Heart left ventricle (tissue), 16 donors: ENCODE results near the gene RPP40. TPM values are rescaled to one million over a fixed set of nuclear protein-coding genes. Genes with fewer than 3 reads are reported as not detected.

Source experiments
- ATAC-seq, 4 donors: fragments of 200-7000 bp; cut with Tn5 transposase; one replicate each; pipeline ENCODE4 v1.9.1; 2020 to 2022; ENCODE audit warnings: moderate library complexity in 4 of 4, mild to moderate bottlenecking in 3 of 4, moderate number of reproducible peaks in 1 of 4
- DNase-seq, 5 donors: peaks; one replicate each; pipeline ENCODE4 v3.0.0-alpha.2; 2020
- H3K27ac ChIP-seq, 12 donors: fragments of 200-600 bp; sonication (generic) in 4 of 12; one replicate each; pipeline versions ENCODE4 v1.5.0 to v1.8.0; 2016 to 2022; ENCODE audit warnings: mild to moderate bottlenecking in 2 of 12
- H3K27me3 ChIP-seq, 9 donors: fragments of 200-600 bp; sonication (generic) in 2 of 9; one replicate each; pipeline versions ENCODE4 v1.5.1 to v1.8.0; 2016 to 2022; ENCODE audit warnings: mild to moderate bottlenecking in 3 of 9
- H3K36me3 ChIP-seq, 9 donors: fragments of 200-600 bp; sonication (generic) in 2 of 9; one replicate each; pipeline versions ENCODE4 v1.5.0 to v1.8.0; 2018 to 2022; ENCODE audit warnings: mild to moderate bottlenecking in 2 of 9
- H3K4me1 ChIP-seq, 12 donors: fragments of 200-600 bp; sonication (generic) in 4 of 12; one replicate each; pipeline versions ENCODE4 v1.5.0 to v1.8.0; 2016 to 2022; ENCODE audit warnings: mild to moderate bottlenecking in 3 of 12
- H3K4me3 ChIP-seq, 12 donors: fragments of 200-600 bp; sonication (generic) in 4 of 12; one replicate each; pipeline versions ENCODE4 v1.5.0 to v1.8.0; 2017 to 2022; ENCODE audit warnings: mild to moderate bottlenecking in 9 of 12, moderate library complexity in 4 of 12
- H3K9me3 ChIP-seq, 12 donors: fragments of 200-600 bp; sonication (generic) in 4 of 12; one replicate each; pipeline versions ENCODE4 v1.5.0 to v1.8.0; 2016 to 2022; ENCODE audit warnings: mild to moderate bottlenecking in 1 of 12
- POLR2A ChIP-seq, 2 donors: fragments of 450-650 bp; IDR thresholded peaks; one replicate each; pipeline ENCODE4 v1.6.1; 2017; ENCODE audit warnings: antibody characterized with exemption in 2 of 2, mild to moderate bottlenecking in 2 of 2, moderate library complexity in 2 of 2
- WGBS, 4 donors: extraction: QIAGEN DNeasy Blood & Tissue Kit in 2 of 4; methylation state at CpG; one replicate each; pipeline versions ENCODE4 v1.1.5 to v1.1.7; 2013 to 2018; 5-methylcytosine and 5-hydroxymethylcytosine counted together
- intact Hi-C, 10 donors: fragments of 100-400 bp; cut with DNase I; formaldehyde crosslinking; loops; one replicate each; pipeline versions ENCODE4 v1.11.1 to v1.14.2; 2022
- polyA plus RNA-seq, 2 donors: library from polyadenylated mRNA; stranded (reverse); fragments of 200-250 nt; gene quantifications; one replicate each; pipeline ENCODE4 v1.2.3, GENCODE V29; 2013
- total RNA-seq, 9 donors: library from RNA; depleted of rRNA in 2 of 9; stranded (reverse); fragments of >200 nt in 2 of 9; fragmentation: NEBNext Ultra II Directional in 3 of 9; extraction: Animal tissue kit (Norgen Biotek cat#: 25700) in 3 of 9; gene quantifications; one replicate each; pipeline versions ENCODE4 v1.1.0 to v1.2.4, GENCODE V29; 2016 to 2023
- TF ChIP-seq, protein P1 (sequence below), 12 donors: fragments of 200-600 bp; sonication (generic) in 4 of 12; IDR thresholded peaks; one replicate each; pipeline versions ENCODE4 v1.5.0 to v1.8.0; 2018 to 2022; ENCODE audit warnings: antibody characterized with exemption in 12 of 12, mild to moderate bottlenecking in 5 of 12
- donor health status: ischemic (EF 13 %, LVEDD 7.1; RV severe dilation, severe dysfunction).
- donor health status: healthy with polysubstance abuse.
- donor health status: DM: no; HTN: yes; CAD: no.
- donor health status: DM: no; HTN: no; CAD: no.
- donor health status: ischemic (EF 25% LVEDD 6.9; RV normal size, moderate dysfunction).
- donor health status: ischemic (EF 25% LVEDD 5.7; RV mildly dilated, moderate dysfunction).
- donor health status: healthy.
- donor health status: DM: yes; HTN: yes; CAD: no.
- donor health status: ischemic (EF 35%, LVEDD 5.7; RV mildly dilated, moderate dysfunction).
- donor health status: nonischemic (EF 11% LVEDD 7.7; RV severe dilation, severe dysfunction).
- donor health status: DM: yes; HTN: yes; CAD: no.
- donor health status: PGD.
- donor health status: ischemic (EF 29% LVEDD 5.4; RV normal size, mild dysfunction).
- donor health status: nonischemic (EF 23%, LVEDD 6.1; RV moderate dilation, normal function).

Gene RPP40
- total and polyA plus RNA-seq, 11 donors = 1.8 to 13.7 (median 3.6) TPM

GRCh38 chr6:4953440-4953839 lies 50.4 kb downstream of the RPP40 start:
- intact Hi-C loops = no loop called here
- no peak for TF ChIP-seq POLR2A (IDR thresholded peaks at IDR 0.05)
- TF ChIP-seq, protein P1, sequence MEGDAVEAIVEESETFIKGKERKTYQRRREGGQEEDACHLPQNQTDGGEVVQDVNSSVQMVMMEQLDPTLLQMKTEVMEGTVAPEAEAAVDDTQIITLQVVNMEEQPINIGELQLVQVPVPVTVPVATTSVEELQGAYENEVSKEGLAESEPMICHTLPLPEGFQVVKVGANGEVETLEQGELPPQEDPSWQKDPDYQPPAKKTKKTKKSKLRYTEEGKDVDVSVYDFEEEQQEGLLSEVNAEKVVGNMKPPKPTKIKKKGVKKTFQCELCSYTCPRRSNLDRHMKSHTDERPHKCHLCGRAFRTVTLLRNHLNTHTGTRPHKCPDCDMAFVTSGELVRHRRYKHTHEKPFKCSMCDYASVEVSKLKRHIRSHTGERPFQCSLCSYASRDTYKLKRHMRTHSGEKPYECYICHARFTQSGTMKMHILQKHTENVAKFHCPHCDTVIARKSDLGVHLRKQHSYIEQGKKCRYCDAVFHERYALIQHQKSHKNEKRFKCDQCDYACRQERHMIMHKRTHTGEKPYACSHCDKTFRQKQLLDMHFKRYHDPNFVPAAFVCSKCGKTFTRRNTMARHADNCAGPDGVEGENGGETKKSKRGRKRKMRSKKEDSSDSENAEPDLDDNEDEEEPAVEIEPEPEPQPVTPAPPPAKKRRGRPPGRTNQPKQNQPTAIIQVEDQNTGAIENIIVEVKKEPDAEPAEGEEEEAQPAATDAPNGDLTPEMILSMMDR (IDR thresholded peaks at IDR 0.05) = no peak
- WGBS, 4 donors = 95 to 97% (median 96%) methylated on average over 12 of the region's 12 CpGs
- Histone ChIP-seq H3K4me3 (no peak overlapping the region), H3K4me1 (no peaks in the 10 kb centered on the region), H3K27me3 (no peaks in the 10 kb centered on the region), H3K36me3 (peaks cover 0 to 68% (median 47%) of the 10 kb centered on the region in 9 donors), H3K27ac (no peak overlapping the region), H3K9me3 (no peaks in the 10 kb centered on the region)
- DNase-seq (no peak), ATAC-seq (no peak)

DNA sequence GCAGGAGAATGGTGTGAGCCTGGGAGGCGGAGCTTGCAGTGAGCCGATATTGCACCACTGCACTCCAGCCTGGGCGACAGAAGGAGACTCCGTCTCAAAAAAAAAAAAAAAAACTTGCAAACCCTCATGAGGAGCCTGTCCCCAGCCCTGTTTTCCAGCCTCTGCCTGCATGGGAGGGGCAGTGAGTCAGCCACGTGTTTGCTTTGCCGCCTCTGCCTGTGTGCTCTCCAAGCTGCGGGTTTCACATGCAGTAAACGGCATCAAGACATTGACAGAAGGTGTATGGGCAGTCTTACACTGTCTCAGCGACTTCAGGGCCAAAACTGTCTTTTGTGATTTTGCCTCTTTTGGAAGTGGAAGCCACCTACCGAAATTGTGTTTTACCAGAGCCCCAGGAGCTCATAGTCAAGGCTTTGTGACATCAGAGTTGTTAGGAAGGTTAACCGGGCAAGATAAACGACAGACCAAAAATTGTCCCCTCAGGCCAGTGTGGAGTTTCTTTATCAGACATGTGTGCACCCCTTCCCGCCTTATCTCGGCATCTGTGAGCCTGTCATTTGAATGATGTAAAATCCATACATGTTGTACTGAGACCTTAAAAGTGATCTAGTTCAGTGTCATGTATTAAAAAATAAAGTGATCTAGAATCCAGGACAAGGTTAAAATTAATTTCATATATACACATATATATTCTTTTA lies 52.9 kb downstream of the RPP40 start:
- Histone ChIP-seq H3K4me1 (no peaks in the 10 kb centered on the region), H3K27ac (no peak overlapping the region), H3K4me3 (no peak overlapping the region), H3K9me3 (no peaks in the 10 kb centered on the region), H3K36me3 (peaks cover 0 to 70% (median 51%) of the 10 kb centered on the region in 9 donors), H3K27me3 (no peaks in the 10 kb centered on the region)
- 87 to 95% (median 92%) methylated on average over 14 of the region's 14 CpGs for WGBS, 4 donors
- no peak for ATAC-seq
- intact Hi-C loops = no loop called here
- DNase-seq = no peak
- TF ChIP-seq, protein P1 (IDR thresholded peaks at IDR 0.05) = no peak
- no peak for TF ChIP-seq POLR2A (IDR thresholded peaks at IDR 0.05)

DNA sequence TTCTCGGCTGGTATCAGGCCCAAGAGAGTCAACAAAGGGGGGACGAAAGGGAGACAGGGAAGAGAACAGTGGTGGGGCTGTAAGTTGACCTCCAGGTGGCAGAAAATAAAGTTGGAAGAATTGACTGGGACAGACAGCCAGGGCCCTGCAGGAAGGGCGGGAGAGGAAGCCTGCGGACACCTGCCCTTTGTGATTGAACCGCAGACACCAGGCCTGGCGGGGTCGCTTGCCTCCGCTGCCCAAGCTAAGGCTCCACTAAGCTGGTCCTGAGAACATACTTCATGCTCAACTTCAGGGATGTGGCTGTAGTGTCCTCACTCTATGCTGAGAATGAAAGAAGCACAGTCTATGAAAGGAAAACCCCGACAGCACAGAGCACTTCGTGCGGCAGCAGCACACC lies 53.8 kb downstream of the RPP40 start:
- WGBS, 4 donors = 94 to 97% (median 97%) methylated on average over 9 to 11 of the region's 11 CpGs
- ATAC-seq = peak in 1 of 4 donors; percentile 12
- H3K36me3 ChIP-seq = peaks cover 0 to 73% (median 51%) of the 10 kb centered on the region in 9 donors

DNA sequence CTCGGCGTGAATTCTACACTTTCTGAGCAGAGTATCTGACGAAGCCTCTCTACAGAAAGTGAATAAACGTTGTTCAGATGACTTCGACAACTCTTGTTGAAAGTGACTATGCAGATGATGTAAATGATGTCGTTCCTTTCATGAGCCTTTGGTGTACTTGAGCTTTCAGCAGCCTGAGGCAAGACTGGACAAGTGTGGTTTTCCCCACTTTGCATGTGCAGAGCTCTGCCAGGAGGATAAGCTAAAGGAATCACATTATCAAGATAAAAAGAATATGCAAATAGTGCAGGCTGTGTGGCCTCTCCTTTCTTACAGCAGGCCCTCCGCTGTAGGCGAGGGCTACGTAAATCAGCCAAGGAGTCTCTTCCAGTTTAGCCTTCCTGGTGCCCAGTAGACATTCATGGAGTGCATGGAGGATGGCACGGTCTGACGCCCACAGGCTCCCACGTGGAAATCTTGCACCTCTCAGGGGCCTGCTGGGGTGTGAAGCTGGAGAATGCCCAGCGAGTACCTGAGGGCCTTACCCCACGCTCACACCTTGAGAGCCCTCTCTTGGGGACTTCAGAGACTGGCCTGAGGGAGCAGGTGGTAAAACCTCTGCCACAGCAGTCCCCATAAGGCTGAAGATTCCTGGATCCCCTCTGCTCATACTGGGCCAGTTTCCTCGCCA lies 54.9 kb downstream of the RPP40 start:
- intact Hi-C loops = no loop called here
- Histone ChIP-seq H3K36me3 (peaks cover 0 to 73% (median 47%) of the 10 kb centered on the region in 9 donors), H3K27ac (no peak overlapping the region), H3K4me3 (no peak overlapping the region), H3K4me1 (no peaks in the 10 kb centered on the region), H3K27me3 (no peaks in the 10 kb centered on the region), H3K9me3 (no peaks in the 10 kb centered on the region)
- ATAC-seq (no peak), DNase-seq (no peak)
- TF ChIP-seq, protein P1 (IDR thresholded peaks at IDR 0.05) = no peak
- no peak for TF ChIP-seq POLR2A (IDR thresholded peaks at IDR 0.05)
- 87 to 90% (median 88%) methylated on average over 15 of the region's 15 CpGs for WGBS, 4 donors

More for the DNA sequence above, 53.8 kb downstream of the RPP40 start:
- DNase-seq = no peak
- no peaks in the 10 kb centered on the region for H3K9me3 ChIP-seq
- intact Hi-C loops = no loop called here
- H3K27me3 ChIP-seq = no peaks in the 10 kb centered on the region
- no peak overlapping the region for H3K27ac ChIP-seq
- no peak overlapping the region for H3K4me3 ChIP-seq
- TF ChIP-seq POLR2A (IDR thresholded peaks at IDR 0.05) = no peak
- TF ChIP-seq, protein P1 (IDR thresholded peaks at IDR 0.05) = no peak
- H3K4me1 ChIP-seq = no peaks in the 10 kb centered on the region
